Measurements from ENCODE around the gene EXPH5. TPM values are rescaled to one million over a fixed set of nuclear protein-coding genes. Genes with fewer than 3 reads are reported as not detected.

EXPH5 gene
- total RNA-seq, 4 donors from 2014 or later, result 3.3 to 8.1 (median 6.9) TPM

GRCh38 chr11:108536783-108537182 lies 56.8 kb downstream of the EXPH5 start:
- DNase-seq, result no peak
- no peaks in the 10 kb centered on the region for H3K9me3 ChIP-seq
- no peaks in the 10 kb centered on the region for H3K27me3 ChIP-seq
- H3K27ac ChIP-seq, result no peak overlapping the region
- TF ChIP-seq POLR2A (IDR thresholded peaks at IDR 0.05) (no peak), CTCF (IDR thresholded peaks at IDR 0.05) (no peak)
- H3K4me3 ChIP-seq, result no peak overlapping the region
- H3K4me1 ChIP-seq, result no peaks in the 10 kb centered on the region
- H3K36me3 ChIP-seq, result no peaks in the 10 kb centered on the region

- Histone ChIP-seq H3K36me3 (no peaks in the 10 kb centered on the region), H3K27me3 (no peaks in the 10 kb centered on the region)
These were observed 58.1 kb downstream of the EXPH5 start for GRCh38 chr11:108535384-108535955.

GRCh38 chr11:108534274-108534882 lies 59.2 kb downstream of the EXPH5 start:
- H3K36me3 ChIP-seq, result no peaks in the 10 kb centered on the region
- no peak for TF ChIP-seq POLR2A (IDR thresholded peaks at IDR 0.05)
- TF ChIP-seq CTCF (IDR thresholded peaks at IDR 0.05), result no peak
- no peaks in the 10 kb centered on the region for H3K9me3 ChIP-seq
- no peaks in the 10 kb centered on the region for H3K4me1 ChIP-seq
- no peaks in the 10 kb centered on the region for H3K27me3 ChIP-seq
- H3K27ac ChIP-seq, result no peak overlapping the region
- no peak for DNase-seq
- H3K4me3 ChIP-seq, result no peak overlapping the region

More at GRCh38 chr11:108535384-108535955, 58.1 kb downstream of the EXPH5 start:
- Histone ChIP-seq H3K27ac (no peak overlapping the region), H3K4me1 (no peaks in the 10 kb centered on the region), H3K4me3 (no peak overlapping the region), H3K9me3 (no peaks in the 10 kb centered on the region)
- DNase-seq, result no peak
- TF ChIP-seq POLR2A (IDR thresholded peaks at IDR 0.05) (no peak), CTCF (IDR thresholded peaks at IDR 0.05) (no peak)

GRCh38 chr11:108530426-108530825 lies 63.1 kb downstream of the EXPH5 start:
- no peak for TF ChIP-seq POLR2A (IDR thresholded peaks at IDR 0.05)
- TF ChIP-seq CTCF (IDR thresholded peaks at IDR 0.05), result no peak
- Histone ChIP-seq H3K36me3 (no peaks in the 10 kb centered on the region), H3K27ac (no peak overlapping the region), H3K4me1 (no peaks in the 10 kb centered on the region), H3K27me3 (no peaks in the 10 kb centered on the region), H3K9me3 (no peaks in the 10 kb centered on the region), H3K4me3 (no peak overlapping the region)
- DNase-seq, result no peak

- no peak for DNase-seq
- no peak overlapping the region for H3K4me3 ChIP-seq
- H3K27ac ChIP-seq, result no peak overlapping the region
- H3K9me3 ChIP-seq, result no peaks in the 10 kb centered on the region
- no peaks in the 10 kb centered on the region for H3K4me1 ChIP-seq
- H3K36me3 ChIP-seq, result no peaks in the 10 kb centered on the region
- no peaks in the 10 kb centered on the region for H3K27me3 ChIP-seq
- TF ChIP-seq CTCF (IDR thresholded peaks at IDR 0.05), result no peak
- TF ChIP-seq POLR2A (IDR thresholded peaks at IDR 0.05), result no peak
These were observed 66.2 kb downstream of the EXPH5 start for GRCh38 chr11:108527382-108527781.

Data from Peyer's patch (tissue), 4 donors.